SH-SY5Y (cell line): ENCODE measurements around the gene HS6ST3.

Source experiments
- GATA2 ChIP-seq: IDR thresholded peaks from 2 replicates; pipeline ENCODE4 v1.6.1; 2011; ENCODE audit warnings: mild to moderate bottlenecking, low read depth, low read length
- GATA3 ChIP-seq: IDR thresholded peaks from 2 replicates; pipeline ENCODE4 v1.6.1; 2011; ENCODE audit warnings: low read depth, mild to moderate bottlenecking, low read length, moderate library complexity

DNA sequence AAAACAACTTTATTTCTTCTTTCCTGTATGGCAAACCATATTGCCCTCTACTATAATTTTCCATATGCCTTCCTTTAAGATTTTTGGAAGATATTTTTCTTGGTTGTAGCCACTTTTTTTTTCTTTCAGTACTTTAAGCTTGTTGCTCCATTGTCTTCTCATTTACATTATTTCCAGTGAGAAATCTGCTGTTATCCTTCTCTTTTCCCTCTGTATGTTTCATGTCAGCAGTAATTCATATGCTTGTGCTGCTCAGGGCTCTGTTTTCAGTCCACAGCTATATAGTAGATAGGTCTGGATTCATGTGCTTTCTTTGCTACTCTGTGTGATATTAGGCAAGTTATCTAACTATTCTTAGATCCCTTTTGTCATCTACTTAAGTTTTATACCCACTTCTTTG lies 636.7 kb downstream of the HS6ST3 start:
- TF ChIP-seq GATA2 (no peak), GATA3 (no peak)
